Activated naive CD4-positive, alpha-beta T cell treated with anti-CD3 and anti-CD28 coated beads for 36 hours (primary cell): ENCODE data around the gene PAK4. TPM values are rescaled to one million over a fixed set of nuclear protein-coding genes. Genes with fewer than 3 reads are reported as not detected.
"Not testable (repeated sequence)": the region's sequence is repeated elsewhere in the genome, so short reads cannot be mapped to it uniquely, and the experiment has no call there.

Experiments used
- CTCF ChIA-PET: fragments of 350-600 bp; sonication (Branson Sonifier 250); formaldehyde crosslinking; loops from one replicate; lab custom pipeline; 2021; ENCODE audit warnings: antibody characterized with exemption; lab: Charles Lee
- DNase-seq: peaks from one replicate; pipeline ENCODE4 v3.0.0-alpha.2; 2020
- H3K27ac Mint-ChIP-seq: one replicate; pipeline ENCODE4 v1.8.0; 2021; ENCODE audit warnings: mild to moderate bottlenecking, mixed read lengths
- H3K27me3 Mint-ChIP-seq: one replicate; pipeline ENCODE4 v1.8.0; 2021; ENCODE audit warnings: low read depth, mixed read lengths
- H3K36me3 Mint-ChIP-seq: one replicate; pipeline ENCODE4 v1.8.0; 2021; ENCODE audit warnings: low read depth, mixed read lengths
- H3K4me1 Mint-ChIP-seq: one replicate; pipeline ENCODE4 v1.8.0; 2021; ENCODE audit warnings: low read depth, mixed read lengths
- H3K4me3 Mint-ChIP-seq: one replicate; pipeline ENCODE4 v1.8.0; 2021; ENCODE audit warnings: mild to moderate bottlenecking, moderate library complexity, mixed read lengths
- H3K9me3 Mint-ChIP-seq: one replicate; pipeline ENCODE4 v1.8.0; 2021; ENCODE audit warnings: mixed read lengths
- intact Hi-C: fragments of 100-400 bp; cut with micrococcal nuclease; formaldehyde crosslinking; loops from one replicate; pipeline ENCODE4 v1.15.1; 2023
- total RNA-seq, 2 experiments: library from RNA; stranded (reverse); gene quantifications; one replicate each; pipeline ENCODE4 v1.2.3, GENCODE V29; 2021

PAK4 gene
- total RNA-seq, 2 experiments from 2014 or later = 16.9 to 18.1 TPM

GRCh38 chr19:39200803-39201115 is 75.2 kb downstream of the PAK4 start:
- H3K36me3 Mint-ChIP-seq = no peaks in the 10 kb centered on the region
- H3K27me3 Mint-ChIP-seq = peaks cover 66% of the 10 kb centered on the region
- no peak overlapping the region for H3K27ac Mint-ChIP-seq
- CTCF ChIA-PET = no interaction called here
- no peak overlapping the region for H3K4me3 Mint-ChIP-seq
- no peak for DNase-seq
- H3K9me3 Mint-ChIP-seq = no peaks in the 10 kb centered on the region
- intact Hi-C loops = no loop called here
- H3K4me1 Mint-ChIP-seq = peaks cover 15% of the 10 kb centered on the region

GRCh38 chr19:39202998-39203355 is 77.4 kb downstream of the PAK4 start:
- CTCF ChIA-PET = interaction anchor here (1.0 kb wide), 1 partner anchor 13 kb away, joined by 3 read pairs; no protein-coding TSS in a partner anchor
- DNase-seq = no peak
- H3K4me1 Mint-ChIP-seq = no peaks in the 10 kb centered on the region
- H3K4me3 Mint-ChIP-seq = no peak overlapping the region
- peaks cover 51% of the 10 kb centered on the region for H3K27me3 Mint-ChIP-seq
- no peaks in the 10 kb centered on the region for H3K36me3 Mint-ChIP-seq
- no peak overlapping the region for H3K27ac Mint-ChIP-seq
- intact Hi-C loops = no loop called here
- no peaks in the 10 kb centered on the region for H3K9me3 Mint-ChIP-seq

- H3K27me3 Mint-ChIP-seq = peaks cover 44% of the 10 kb centered on the region
Measured at GRCh38 chr19:39203372-39204341, 78.1 kb downstream of the PAK4 start, which contains the start of gene SYCN. SYCN (minus strand) TSS chr19:39204263; CDS start chr19:39204254, 9 bp downstream.

GRCh38 chr19:39205449-39205764 is 79.8 kb downstream of the PAK4 start:
- Mint-ChIP-seq H3K4me3 (no peak overlapping the region), H3K9me3 (no peaks in the 10 kb centered on the region), H3K4me1 (no peaks in the 10 kb centered on the region), H3K36me3 (no peaks in the 10 kb centered on the region), H3K27me3 (peaks cover 34% of the 10 kb centered on the region), H3K27ac (no peak overlapping the region)
- CTCF ChIA-PET = interaction anchor here (0.6 to 2.0 kb wide), 3 partner anchors 41 to 144 kb away, joined by 3 to 6 read pairs (median 5); no protein-coding TSS in a partner anchor
- intact Hi-C loops = no loop called here
- no peak for DNase-seq

More at GRCh38 chr19:39203372-39204341, 78.1 kb downstream of the PAK4 start, which contains the start of gene SYCN:
- Mint-ChIP-seq H3K36me3 (no peaks in the 10 kb centered on the region), H3K4me1 (no peaks in the 10 kb centered on the region), H3K9me3 (no peaks in the 10 kb centered on the region), H3K4me3 (no peak within 1 kb of the TSS), H3K27ac (no peak within 1 kb of the TSS)
- intact Hi-C loops = no loop called here
- no peak for DNase-seq
- CTCF ChIA-PET = interaction anchor here (0.7 to 2.0 kb wide), 4 partner anchors 13 to 226 kb away, joined by 3 to 6 read pairs (median 3); no protein-coding TSS in a partner anchor

- Mint-ChIP-seq H3K9me3 (no peaks in the 10 kb centered on the region), H3K36me3 (no peaks in the 10 kb centered on the region), H3K27ac (no peak overlapping the region), H3K4me1 (no peaks in the 10 kb centered on the region), H3K4me3 (no peak overlapping the region), H3K27me3 (peaks cover 27% of the 10 kb centered on the region)
- CTCF ChIA-PET = no interaction called here
- intact Hi-C loops = no loop called here
- DNase-seq = no peak
Measured at GRCh38 chr19:39206122-39206521, 80.5 kb downstream of the PAK4 start.

GRCh38 chr19:39207293-39207836 is 81.8 kb downstream of the PAK4 start:
- Mint-ChIP-seq H3K27me3 (peaks cover 18% of the 10 kb centered on the region), H3K4me1 (no peaks in the 10 kb centered on the region), H3K36me3 (no peaks in the 10 kb centered on the region), H3K4me3 (no peak overlapping the region), H3K9me3 (no peaks in the 10 kb centered on the region), H3K27ac (no peak overlapping the region)
- CTCF ChIA-PET = interaction anchor here (0.7 kb wide), 1 partner anchor 148 kb away, joined by 4 read pairs; no protein-coding TSS in a partner anchor
- intact Hi-C loops = no loop called here
- DNase-seq = no peak

- CTCF ChIA-PET = interaction anchor here (0.6 to 0.7 kb wide), 2 partner anchors 82 to 147 kb away, joined by 3 to 4 read pairs; no protein-coding TSS in a partner anchor
- no peaks in the 10 kb centered on the region for H3K36me3 Mint-ChIP-seq
- H3K27ac Mint-ChIP-seq = no peak overlapping the region
- no peak for DNase-seq
- intact Hi-C loops = no loop called here
- H3K4me1 Mint-ChIP-seq = no peaks in the 10 kb centered on the region
- H3K9me3 Mint-ChIP-seq = no peaks in the 10 kb centered on the region
- H3K27me3 Mint-ChIP-seq = peaks cover 10% of the 10 kb centered on the region
- no peak overlapping the region for H3K4me3 Mint-ChIP-seq
Measured at GRCh38 chr19:39208175-39208795, 82.7 kb downstream of the PAK4 start.

GRCh38 chr19:39209196-39209595 is 83.6 kb downstream of the PAK4 start:
- H3K4me1 Mint-ChIP-seq = no peaks in the 10 kb centered on the region
- peaks cover 5% of the 10 kb centered on the region for H3K27me3 Mint-ChIP-seq
- no peaks in the 10 kb centered on the region for H3K9me3 Mint-ChIP-seq
- DNase-seq = no peak
- no peak overlapping the region for H3K27ac Mint-ChIP-seq
- CTCF ChIA-PET = no interaction called here
- intact Hi-C loops = no loop called here
- H3K4me3 Mint-ChIP-seq = no peak overlapping the region
- H3K36me3 Mint-ChIP-seq = no peaks in the 10 kb centered on the region

- CTCF ChIA-PET = interaction anchor here (0.8 to 1.7 kb wide), 6 partner anchors 87 to 124 kb away, joined by 3 to 7 read pairs (median 4); partner anchors contain the start of genes GMFG and PAK4
- no peaks in the 10 kb centered on the region for H3K36me3 Mint-ChIP-seq
- no peaks in the 10 kb centered on the region for H3K4me1 Mint-ChIP-seq
- no peak overlapping the region for H3K27ac Mint-ChIP-seq
- intact Hi-C loops = loop anchor here (1.0 to 10.0 kb wide), 4 partner anchors 117 to 323 kb away; partner anchors contain the start of genes EID2B and PLEKHG2
- no peaks in the 10 kb centered on the region for H3K27me3 Mint-ChIP-seq
- no peaks in the 10 kb centered on the region for H3K9me3 Mint-ChIP-seq
- H3K4me3 Mint-ChIP-seq = no peak overlapping the region
- no peak for DNase-seq
Measured at GRCh38 chr19:39211731-39212374, 86.3 kb downstream of the PAK4 start.

- H3K4me1 Mint-ChIP-seq = no peaks in the 10 kb centered on the region
Measured at GRCh38 chr19:39212375-39212742, 86.8 kb downstream of the PAK4 start.

GRCh38 chr19:39215323-39215722 is 89.7 kb downstream of the PAK4 start:
- H3K36me3 Mint-ChIP-seq, H3K27me3 Mint-ChIP-seq, H3K9me3 Mint-ChIP-seq, DNase-seq, H3K4me3 Mint-ChIP-seq, H3K4me1 Mint-ChIP-seq, H3K27ac Mint-ChIP-seq: not testable (repeated sequence)
- CTCF ChIA-PET = interaction anchor here (2.2 kb wide), 1 partner anchor 113 kb away, joined by 13 read pairs; no protein-coding TSS in a partner anchor
- intact Hi-C loops = loop anchor here (10.0 kb wide), 1 partner anchor 319 kb away; the partner anchor contains the start of gene EID2B

More at GRCh38 chr19:39212375-39212742, 86.8 kb downstream of the PAK4 start:
- CTCF ChIA-PET = interaction anchor here (0.8 to 1.7 kb wide), 7 partner anchors 87 to 124 kb away, joined by 3 to 7 read pairs (median 4); partner anchors contain the start of genes GMFG and PAK4
- Mint-ChIP-seq H3K27me3 (peaks cover 2% of the 10 kb centered on the region), H3K4me3 (no peak overlapping the region), H3K9me3 (no peaks in the 10 kb centered on the region), H3K36me3 (no peaks in the 10 kb centered on the region), H3K27ac (no peak overlapping the region)
- peak; percentile 84 for DNase-seq
- intact Hi-C loops = loop anchor here (1.0 to 10.0 kb wide), 4 partner anchors 116 to 322 kb away; partner anchors contain the start of genes EID2B and PLEKHG2
